GM21423 (cell line): ENCODE measurements around the gene PPP1R2.
"Not testable (repeated sequence)": the region's sequence is repeated elsewhere in the genome, so short reads cannot be mapped to it uniquely, and the experiment has no call there.

Experiments used
- ATAC-seq: cut with Tn5 transposase; IDR thresholded peaks from one replicate; pipeline ENCODE4 v1.9.1; 2021; ENCODE audit warnings: mild to moderate bottlenecking, moderate library complexity; ENCODE audit not compliant: unreplicated experiment

Gene PPP1R2

GRCh38 chr3:195542698-195543499, at the start of gene PPP1R2:
PPP1R2 (minus strand) TSS chr3:195543325; CDS start chr3:195543025, 300 bp downstream.
- peak; percentile 75 for ATAC-seq

- no peak for ATAC-seq
These were observed 48.7 kb upstream of the PPP1R2 start for GRCh38 chr3:195591852-195592251.

- no peak for ATAC-seq
These were observed 48.1 kb upstream of the PPP1R2 start for GRCh38 chr3:195591220-195591619.

GRCh38 chr3:195590381-195590780, 47.3 kb upstream of the PPP1R2 start:
- ATAC-seq: not testable (repeated sequence)

GRCh38 chr3:195589796-195590195, 46.7 kb upstream of the PPP1R2 start:
- not testable (repeated sequence) for ATAC-seq

- ATAC-seq: no peak
These were observed 44.7 kb upstream of the PPP1R2 start for GRCh38 chr3:195587824-195588223.

GRCh38 chr3:195587406-195587805, 44.3 kb upstream of the PPP1R2 start:
- no peak for ATAC-seq

GRCh38 chr3:195584543-195584870, 41.4 kb upstream of the PPP1R2 start:
- no peak for ATAC-seq

GRCh38 chr3:195583831-195584542, 40.9 kb upstream of the PPP1R2 start, which contains the start of gene APOD:
APOD (minus strand) TSS chr3:195583940; CDS start chr3:195579461, 4,479 bp downstream.
- no peak for ATAC-seq

- no peak for ATAC-seq
These were observed 39.8 kb upstream of the PPP1R2 start for GRCh38 chr3:195582947-195583346.

- no peak for ATAC-seq
These were observed 37.8 kb upstream of the PPP1R2 start for GRCh38 chr3:195580744-195581443.

- ATAC-seq: no peak
These were observed 36.2 kb upstream of the PPP1R2 start for GRCh38 chr3:195579281-195579680.

- no peak for ATAC-seq
These were observed 35.4 kb upstream of the PPP1R2 start for GRCh38 chr3:195578565-195578964.

GRCh38 chr3:195577645-195578177, 34.6 kb upstream of the PPP1R2 start:
- ATAC-seq: no peak

GRCh38 chr3:195574497-195575304, 31.6 kb upstream of the PPP1R2 start:
- ATAC-seq: no peak

- ATAC-seq: no peak
These were observed 30.7 kb upstream of the PPP1R2 start for GRCh38 chr3:195573611-195574496.

- no peak for ATAC-seq
These were observed 28.2 kb upstream of the PPP1R2 start for GRCh38 chr3:195571361-195571760.

GRCh38 chr3:195570912-195571311, 27.8 kb upstream of the PPP1R2 start:
- ATAC-seq: no peak

- ATAC-seq: no peak
These were observed 27.2 kb upstream of the PPP1R2 start for GRCh38 chr3:195570344-195570743.
